Stimulated activated CD8-positive, alpha-beta memory T cell treated with anti-CD3 and anti-CD28 coated beads, Interleukin-2, amount 100 ng/mL, for 1 hour (primary cell): Measurements from ENCODE around the gene TBC1D4.
"Not testable (repeated sequence)": the region's sequence is repeated elsewhere in the genome, so short reads cannot be mapped to it uniquely, and the experiment has no call there.

Source experiments
- DNase-seq, 2 donors: peaks; one replicate each; pipeline ENCODE4 v3.0.0-alpha.2; 2020; ENCODE audit warnings: low read depth in 2 of 2

The TBC1D4 gene

DNA sequence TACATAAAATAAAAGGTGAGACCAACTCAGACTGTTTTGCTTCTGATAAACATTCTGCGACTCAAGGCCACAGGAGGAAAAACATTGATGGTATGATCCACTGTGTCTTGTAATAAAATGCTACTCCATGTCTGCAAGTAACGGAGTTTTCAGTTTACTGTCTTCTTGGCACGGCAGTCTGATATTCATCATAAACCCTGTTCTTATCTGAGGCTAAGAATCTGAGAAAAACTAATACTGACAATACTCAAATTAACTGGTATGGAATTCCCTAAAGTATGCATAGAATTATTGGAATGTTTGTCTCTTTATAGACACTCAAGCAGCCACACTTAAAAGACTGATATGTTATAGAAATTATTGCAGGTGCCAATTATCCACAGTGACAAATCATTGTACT, 125.5 kb downstream of the TBC1D4 start:
- no peak for DNase-seq

DNA sequence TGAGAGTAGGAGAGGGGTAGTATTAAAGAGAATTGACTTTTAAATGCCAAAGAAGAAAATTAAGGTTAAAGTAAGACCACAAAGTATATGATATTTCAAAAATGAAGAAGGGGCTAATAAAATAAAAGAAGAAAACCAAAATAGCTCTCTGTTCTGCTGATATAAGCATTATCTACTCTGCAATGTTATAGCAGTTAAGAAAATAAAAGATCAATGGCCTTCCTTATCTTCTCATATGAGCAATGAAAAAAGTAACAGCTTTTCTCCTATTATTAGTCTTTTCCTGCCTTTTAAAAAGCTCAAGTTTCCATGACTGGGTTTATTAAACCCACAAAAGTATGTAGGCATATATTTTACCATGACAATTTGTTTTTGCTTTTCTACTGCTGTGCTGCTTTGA, 126.4 kb downstream of the TBC1D4 start:
- DNase-seq: no peak

- no peak for DNase-seq
Observed at GRCh38 chr13:75353781-75354193, 128.2 kb downstream of the TBC1D4 start.

GRCh38 chr13:75352641-75353327, 129.2 kb downstream of the TBC1D4 start:
- DNase-seq: no peak

GRCh38 chr13:75351538-75351937, 130.4 kb downstream of the TBC1D4 start:
- DNase-seq: not testable (repeated sequence)

- no peak for DNase-seq
Observed at GRCh38 chr13:75347925-75348324, 134.0 kb downstream of the TBC1D4 start.

DNA sequence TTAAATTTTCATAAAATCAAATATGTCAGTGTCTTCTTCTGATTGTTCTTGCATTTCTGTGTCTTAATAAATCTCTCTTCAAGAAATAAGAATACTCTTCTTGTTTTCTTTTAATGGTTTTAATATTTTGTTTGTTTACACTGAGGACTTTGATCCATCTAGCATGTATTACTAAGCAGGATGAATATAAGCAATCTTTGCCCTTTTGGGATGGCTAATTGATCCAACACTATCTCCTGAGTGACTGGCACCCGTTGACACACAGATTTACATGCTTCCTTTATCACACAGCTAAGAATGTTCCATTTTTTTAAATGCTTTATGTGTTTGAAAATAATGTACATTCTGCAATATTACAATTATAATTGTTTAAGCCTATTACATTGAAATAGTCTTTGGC, 134.5 kb downstream of the TBC1D4 start:
- no peak for DNase-seq

DNA sequence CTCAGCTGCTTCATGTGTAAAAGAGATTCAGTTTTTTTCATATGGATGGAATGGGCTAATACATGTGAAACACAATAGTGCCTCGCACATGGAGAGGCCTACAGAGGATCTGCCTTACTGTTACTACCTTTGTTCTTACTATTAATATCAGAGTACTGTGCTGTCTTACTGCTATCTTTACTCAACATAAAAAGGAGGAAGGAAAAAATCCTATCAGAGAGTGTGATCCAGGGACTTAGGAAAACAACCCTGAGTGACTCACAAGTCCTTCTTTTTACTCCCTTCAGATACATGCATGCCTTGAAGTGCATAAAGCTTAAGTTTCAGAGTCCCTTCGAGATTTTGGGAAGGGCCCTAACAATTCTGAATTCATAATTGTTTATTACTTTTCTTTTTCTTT, 136.8 kb downstream of the TBC1D4 start:
- DNase-seq: no peak

- no peak for DNase-seq
Observed at GRCh38 chr13:75341028-75341427, 140.9 kb downstream of the TBC1D4 start.

DNA sequence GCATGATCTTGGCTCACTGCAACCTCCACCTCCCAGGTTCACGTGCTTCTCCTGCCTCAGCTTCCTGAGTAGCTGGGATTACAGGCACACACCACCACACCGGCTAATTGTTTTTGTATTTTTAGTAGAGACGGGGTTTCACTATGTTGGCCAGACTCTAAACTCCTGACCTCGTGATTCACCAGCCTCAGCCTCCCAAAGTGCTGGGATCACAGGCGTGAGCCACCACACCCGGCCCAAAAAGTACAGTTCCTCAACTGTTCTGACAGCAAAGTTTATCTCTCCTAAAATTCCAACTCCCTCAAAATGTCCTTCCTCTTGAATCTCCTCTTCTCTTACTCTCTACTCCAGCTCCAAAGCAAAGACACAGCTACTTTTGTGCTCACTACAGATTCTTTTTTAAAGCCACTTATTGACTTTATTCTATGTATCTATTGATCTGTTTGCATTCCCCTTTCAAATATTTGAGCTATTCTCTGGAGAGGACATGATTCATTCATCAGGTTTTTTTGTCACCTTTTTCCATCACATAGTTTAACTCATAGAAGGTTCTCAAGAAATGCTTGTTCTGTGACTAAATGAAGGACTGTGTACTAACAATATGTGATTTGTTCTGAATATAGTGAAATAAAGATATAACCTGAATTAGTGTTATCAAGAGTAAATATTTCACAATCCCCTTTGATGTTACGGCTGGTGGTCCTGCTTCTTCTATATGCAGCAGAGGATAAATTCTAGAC, 142.2 kb downstream of the TBC1D4 start:
- DNase-seq: no peak

GRCh38 chr13:75334634-75335447, 147.1 kb downstream of the TBC1D4 start:
- no peak for DNase-seq

DNA sequence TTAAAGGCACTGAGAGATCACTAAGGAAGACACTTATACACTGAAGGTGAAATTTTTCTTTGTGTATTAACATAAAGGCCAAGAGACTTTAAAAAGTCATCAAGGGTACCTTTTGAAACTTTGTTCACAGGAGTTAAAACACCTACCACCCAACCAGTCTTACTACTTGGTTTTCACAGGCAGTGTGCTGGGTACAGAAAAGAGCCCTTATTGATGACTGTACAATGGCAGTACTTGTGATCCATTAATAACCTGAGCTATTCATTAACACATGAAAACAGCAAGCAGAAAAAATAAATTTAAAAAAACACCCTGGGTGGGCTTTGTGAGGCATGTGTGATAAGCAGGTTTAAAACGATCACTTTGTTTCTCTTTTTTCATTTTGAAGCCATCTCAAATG, 148.9 kb downstream of the TBC1D4 start:
- no peak for DNase-seq

DNA sequence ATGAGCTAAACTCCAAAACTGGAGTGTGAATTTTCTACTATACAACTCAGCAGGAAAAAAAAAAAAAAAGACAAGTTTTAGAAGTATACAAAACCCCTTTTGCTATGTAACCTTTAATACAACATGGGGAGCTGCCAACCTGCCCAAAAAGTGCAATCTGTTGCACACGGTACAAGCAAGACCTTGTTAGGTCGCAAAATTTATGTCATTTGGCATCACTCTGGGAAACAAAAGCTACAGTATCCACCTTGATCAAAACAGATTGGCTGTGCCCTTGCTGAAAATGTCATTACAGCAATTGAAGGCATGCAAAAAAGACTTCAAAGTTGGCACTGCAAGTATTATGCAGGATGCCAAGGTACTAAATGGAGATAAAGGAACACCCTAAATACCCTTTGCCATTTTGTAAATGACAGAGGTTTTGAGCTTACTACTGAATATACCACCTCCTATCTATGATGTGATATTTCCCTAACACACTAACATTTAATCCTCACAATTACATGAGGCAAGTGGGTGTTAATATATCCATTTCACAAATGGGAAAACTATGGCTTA, 150.1 kb downstream of the TBC1D4 start:
- no peak for DNase-seq

DNA sequence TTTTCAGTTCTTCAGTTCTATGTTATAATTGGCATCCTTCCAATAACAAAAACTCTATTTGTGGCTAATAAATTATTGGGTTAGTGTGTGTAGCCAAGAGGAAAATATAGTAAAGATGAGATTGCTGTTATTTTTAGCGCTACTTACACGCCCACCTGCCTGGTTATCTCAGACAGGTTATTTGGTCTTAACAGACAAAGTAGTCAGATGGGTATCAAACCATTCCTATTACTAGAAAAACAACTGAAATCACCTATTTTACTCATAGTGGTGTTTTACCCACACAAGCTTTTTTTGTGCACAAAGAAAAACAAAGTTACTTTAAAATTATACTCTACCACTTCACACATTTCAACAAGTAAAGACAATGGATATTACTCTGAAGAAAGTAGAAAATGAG, 151.2 kb downstream of the TBC1D4 start:
- no peak for DNase-seq

DNA sequence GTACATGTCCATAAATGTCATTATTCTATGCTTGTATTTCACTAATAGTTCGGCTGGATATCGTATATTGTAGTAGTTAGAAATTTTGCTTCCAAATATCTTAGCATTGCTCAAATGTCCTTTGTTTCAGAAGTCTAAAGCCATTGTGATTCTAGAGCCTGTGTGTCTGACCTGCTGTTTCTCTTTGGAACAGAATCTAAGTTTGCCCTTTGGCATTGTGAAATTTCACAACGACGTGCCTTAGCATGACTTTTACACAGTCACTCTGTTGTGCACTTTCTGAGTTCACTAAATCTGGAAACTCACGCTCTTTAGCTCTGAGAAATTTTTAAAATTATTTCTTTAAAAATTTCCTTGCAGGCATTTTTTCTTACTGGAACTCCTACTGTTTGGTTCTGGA, 152.2 kb downstream of the TBC1D4 start:
- DNase-seq: no peak

GRCh38 chr13:75329097-75329496, 152.9 kb downstream of the TBC1D4 start:
- DNase-seq: no peak

GRCh38 chr13:75327135-75327510, 154.8 kb downstream of the TBC1D4 start:
- DNase-seq: no peak

GRCh38 chr13:75326173-75327134, 155.5 kb downstream of the TBC1D4 start:
- DNase-seq: peak in 1 of 2 donors; percentile 12

DNA sequence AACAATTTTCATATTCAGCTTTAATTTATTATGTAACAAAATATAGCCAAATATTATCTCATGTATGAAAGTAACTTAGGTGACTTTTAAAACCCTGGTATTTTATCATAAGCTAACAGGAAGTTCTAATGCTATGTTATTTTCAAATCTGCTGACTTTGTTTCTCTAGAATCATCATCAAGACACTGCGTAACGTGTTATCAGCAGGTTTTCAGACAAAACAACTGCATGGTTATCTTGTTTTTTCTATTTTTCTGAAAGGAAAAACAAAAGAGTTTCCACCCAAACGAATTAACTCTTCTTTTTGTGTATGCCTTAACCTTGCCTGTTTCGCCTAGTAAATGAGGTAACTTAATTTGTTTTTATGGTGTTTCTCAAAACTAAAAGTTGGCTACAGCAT, 156.3 kb downstream of the TBC1D4 start:
- DNase-seq: no peak

- no peak for DNase-seq
Observed at GRCh38 chr13:75324413-75324940, 157.5 kb downstream of the TBC1D4 start.

DNA sequence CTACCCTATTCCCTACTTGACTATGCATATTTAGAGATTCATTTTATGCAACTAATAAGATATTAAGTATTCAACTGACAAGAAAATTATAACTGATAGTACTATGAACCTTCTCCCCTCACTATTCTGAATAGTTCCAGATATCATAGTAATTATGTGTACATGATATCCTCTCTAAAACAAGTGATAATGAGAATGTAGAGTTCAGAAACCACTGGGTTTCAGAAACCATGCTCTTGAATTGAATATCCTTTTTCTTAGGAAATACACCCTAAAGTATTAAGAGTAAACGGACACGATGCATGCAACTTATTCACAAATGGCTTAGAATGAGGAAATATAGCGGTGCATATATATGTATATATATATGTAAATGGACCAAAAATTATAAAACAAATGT, 160.9 kb downstream of the TBC1D4 start:
- DNase-seq: no peak
